UCSD-AML1 (cell line): ENCODE results near the gene BEST1.

Experiments used
- DNase-seq: peaks from one replicate; lab custom pipeline; 2025; ENCODE audit not compliant: unreplicated experiment; lab: John Stamatoyannopoulos, UW

Gene BEST1

GRCh38 chr11:61950035-61950547 lies at the start of gene BEST1:
TSS of gene BEST1 (plus strand) at chr11:61950351. CDS start at chr11:61951807, 1,456 bp downstream.
- no peak for DNase-seq

GRCh38 chr11:61901397-61901796 lies 48.8 kb upstream of the BEST1 start:
- no peak for DNase-seq

- DNase-seq = no peak
Observed at GRCh38 chr11:61902313-61902712, 47.8 kb upstream of the BEST1 start.

DNA sequence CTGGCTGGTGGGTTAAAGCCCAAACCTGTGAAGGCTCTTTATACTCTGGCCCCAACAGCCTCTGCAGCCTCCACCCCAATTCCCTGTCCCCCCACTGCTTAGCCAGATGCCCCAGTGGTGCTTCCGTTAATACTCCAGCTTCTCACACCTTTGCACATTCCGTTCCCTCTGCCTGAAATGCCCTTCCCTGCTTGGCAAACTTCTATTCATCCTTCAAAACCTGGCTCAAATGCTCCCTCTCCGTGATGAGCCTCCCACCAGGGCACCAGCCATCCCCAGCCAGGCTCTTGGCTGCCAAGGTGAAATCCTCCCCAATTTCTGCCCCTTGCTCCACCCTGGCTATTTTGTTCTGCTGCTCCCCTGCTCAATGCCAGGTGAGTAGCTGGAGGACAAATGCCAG lies 46.3 kb upstream of the BEST1 start:
- DNase-seq = no peak

DNA sequence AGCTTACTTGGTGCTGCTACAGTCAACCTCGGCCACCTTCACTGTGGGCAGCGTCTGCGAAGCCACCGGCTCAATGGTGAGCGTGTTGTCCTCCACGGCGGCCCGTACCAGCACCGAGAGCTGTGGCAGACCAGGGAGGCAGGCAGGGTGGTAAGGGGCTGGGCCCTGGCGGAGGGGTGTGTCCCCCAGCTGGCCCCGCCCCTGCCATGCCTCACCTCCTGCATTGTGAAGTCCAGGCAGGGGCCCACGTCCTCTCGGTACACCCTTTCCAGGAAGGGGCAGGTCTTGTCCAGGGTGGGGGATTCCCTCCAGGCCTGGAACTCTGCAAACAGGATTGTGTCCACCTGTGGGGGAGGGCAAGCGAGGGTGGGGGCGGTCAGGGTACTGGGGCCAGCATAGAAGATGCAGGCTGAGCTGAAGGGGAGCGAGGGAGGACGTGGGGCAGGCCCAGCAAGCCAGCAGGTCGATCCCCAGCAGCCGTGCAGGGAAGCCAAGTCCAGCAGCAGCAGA lies 45.6 kb upstream of the BEST1 start:
- no peak for DNase-seq

GRCh38 chr11:61905067-61905696 lies 45.0 kb upstream of the BEST1 start:
- no peak for DNase-seq

GRCh38 chr11:61905801-61906521 lies 44.2 kb upstream of the BEST1 start:
- DNase-seq = no peak

DNA sequence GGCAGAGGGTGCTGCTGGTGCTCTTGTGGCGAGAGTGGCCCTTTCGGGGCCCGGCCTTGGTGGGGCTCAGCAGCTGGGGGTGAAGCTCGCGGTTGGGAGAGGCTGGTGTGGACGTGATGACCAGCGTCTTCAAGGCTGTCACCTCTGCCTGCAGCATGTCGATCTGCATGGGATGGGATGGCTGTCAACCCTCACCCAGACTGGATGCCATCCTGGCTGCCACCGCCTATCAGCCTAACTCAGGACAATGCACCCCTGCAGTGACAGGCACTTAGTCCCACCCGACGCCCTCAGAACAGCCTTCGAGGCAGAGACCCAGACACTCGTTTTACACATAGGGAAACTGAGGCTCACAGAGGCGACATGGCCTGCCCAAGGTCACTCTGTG lies 43.6 kb upstream of the BEST1 start:
- no peak for DNase-seq

DNA sequence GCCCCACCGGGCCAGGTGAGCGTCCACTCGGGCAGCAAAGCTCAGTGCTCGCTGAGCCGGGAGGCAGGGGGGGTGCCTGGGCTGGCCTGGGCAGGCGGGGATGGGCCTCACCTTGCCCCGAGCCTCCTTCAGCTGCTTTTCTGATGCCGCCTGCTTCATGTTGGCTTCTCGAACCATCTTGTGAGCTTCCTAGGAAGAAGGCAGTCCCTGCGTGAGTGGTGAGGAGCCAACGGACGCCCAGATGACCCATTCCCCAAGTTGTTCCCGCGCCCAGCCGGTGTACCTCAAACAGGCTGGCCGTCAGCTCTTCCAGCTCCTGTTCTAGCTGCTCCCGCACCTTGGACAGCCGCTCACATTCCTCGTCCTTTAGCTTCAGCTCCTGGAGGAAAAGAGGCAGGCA lies 42.9 kb upstream of the BEST1 start:
- no peak for DNase-seq

- DNase-seq = no peak
Observed at GRCh38 chr11:61907871-61908729, 42.1 kb upstream of the BEST1 start.

GRCh38 chr11:61908730-61909316 lies 41.3 kb upstream of the BEST1 start:
- peak; percentile 41 for DNase-seq

- DNase-seq = no peak
Observed at GRCh38 chr11:61910187-61911127, 39.7 kb upstream of the BEST1 start.

- DNase-seq = no peak
Observed at GRCh38 chr11:61911128-61911700, 38.9 kb upstream of the BEST1 start.

DNA sequence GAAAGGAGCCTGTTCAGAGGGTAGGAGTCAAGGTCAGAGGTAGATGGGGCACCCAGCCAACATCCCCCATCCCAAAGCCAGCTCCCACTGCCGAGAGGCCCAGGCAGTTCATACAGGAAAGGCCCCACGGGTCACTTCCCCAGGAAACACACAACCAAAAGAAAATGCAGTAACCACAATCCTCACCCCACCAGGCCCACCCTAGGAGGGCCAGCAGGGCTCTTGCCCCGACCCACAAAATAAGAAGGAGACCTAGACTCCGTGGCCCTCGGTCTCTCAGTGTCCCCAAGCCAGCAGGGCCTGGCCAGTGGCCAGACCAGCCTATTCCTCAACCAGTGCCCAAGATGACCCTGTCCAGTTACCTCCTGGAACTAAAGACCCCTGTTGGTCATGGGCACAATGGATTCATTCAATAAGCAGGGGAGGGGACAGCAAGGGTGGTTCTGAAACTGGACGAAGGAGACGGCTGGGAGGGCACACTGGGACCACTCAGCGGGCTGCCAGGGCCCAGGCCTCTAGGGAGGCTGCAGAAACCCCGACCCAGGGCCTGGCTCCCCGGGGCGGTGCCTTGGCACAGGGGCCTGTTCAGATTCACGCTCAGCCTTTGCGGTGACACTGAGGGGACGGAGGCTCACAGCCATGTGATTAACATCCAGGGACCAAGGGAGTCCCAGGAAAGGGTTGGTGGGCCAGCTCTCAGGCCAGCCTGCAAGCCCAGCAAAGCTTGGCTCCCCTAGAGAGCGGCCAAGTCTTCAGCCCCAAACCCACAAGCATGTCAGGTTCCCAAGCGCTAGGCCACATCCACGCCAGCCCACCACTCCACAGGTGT lies 38.2 kb upstream of the BEST1 start:
- peak; percentile 42 for DNase-seq

DNA sequence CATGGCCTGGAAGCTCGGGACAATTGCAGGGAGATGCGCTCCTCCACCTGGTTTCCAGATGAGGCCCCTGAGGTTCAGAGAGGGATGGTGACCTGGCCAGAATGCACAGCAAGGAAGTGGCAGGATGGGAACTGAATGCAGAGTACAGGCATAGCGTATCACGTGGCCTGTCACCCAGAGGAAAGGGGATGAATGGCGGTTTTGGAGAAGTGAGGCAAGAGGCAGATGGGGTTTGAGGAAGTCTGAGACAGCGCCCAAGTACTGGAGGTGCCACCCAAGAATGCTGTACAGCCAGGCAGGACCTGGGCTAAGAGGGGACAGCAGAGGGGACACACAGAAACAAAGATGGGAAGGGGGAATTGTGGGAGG lies 37.6 kb upstream of the BEST1 start:
- DNase-seq = peak; percentile 47

- no peak for DNase-seq
Observed at GRCh38 chr11:61912991-61913698, 37.0 kb upstream of the BEST1 start.

DNA sequence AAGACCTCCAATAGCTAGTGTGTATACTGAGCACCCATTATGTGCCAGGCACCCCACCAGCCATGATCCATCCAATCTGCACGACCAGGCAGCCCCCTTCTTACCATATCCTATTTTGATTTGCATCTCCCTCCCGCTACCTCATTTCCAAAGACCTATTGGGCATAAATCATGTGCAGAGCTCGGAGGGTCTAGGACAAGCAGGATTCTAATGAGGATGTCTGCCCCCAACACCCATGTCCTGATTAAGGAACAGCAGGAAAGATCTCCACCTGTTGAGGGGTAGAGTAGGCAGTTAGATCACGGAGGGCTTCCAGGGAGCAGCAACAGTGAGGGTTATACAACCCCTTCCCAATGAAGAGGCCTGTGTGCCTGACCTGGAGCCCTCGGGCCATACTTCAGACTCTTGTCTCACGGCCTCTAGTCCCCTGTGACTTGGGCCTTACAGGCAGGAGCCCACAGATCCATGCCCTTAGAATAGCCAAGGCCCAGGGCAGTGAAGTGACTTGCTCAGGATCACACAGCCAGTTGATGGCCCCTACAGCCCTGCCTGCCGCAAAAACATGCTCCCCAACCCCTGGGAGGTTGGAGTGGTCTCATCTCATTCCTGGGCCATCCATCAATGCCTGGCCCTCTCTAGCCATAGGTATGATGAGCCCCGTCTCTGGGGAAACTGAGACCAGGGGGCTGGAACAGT lies 36.3 kb upstream of the BEST1 start:
- no peak for DNase-seq
